Peyer's patch (tissue), 4 donors: ENCODE data around the gene NAV1.

Experiments
- CTCF ChIP-seq, 6 experiments: fragments of 450-650 bp in 4 of 6; fragments of 200-600 bp in 2 of 6; sonication (generic) in 1 of 6; IDR thresholded peaks; one replicate each; pipeline ENCODE4 v1.5.1; 2017 to 2019; ENCODE audit warnings: antibody characterized with exemption in 6 of 6, mild to moderate bottlenecking in 3 of 6, moderate library complexity in 1 of 6
- POLR2A ChIP-seq, 2 donors: fragments of 450-650 bp; IDR thresholded peaks; one replicate each; pipeline ENCODE4 v1.5.1; 2017; ENCODE audit warnings: antibody characterized with exemption in 2 of 2, mild to moderate bottlenecking in 2 of 2, moderate library complexity in 2 of 2

- TF ChIP-seq CTCF (IDR thresholded peaks at IDR 0.05): no peak
- TF ChIP-seq POLR2A (IDR thresholded peaks at IDR 0.05): no peak
Observed at GRCh38 chr1:201489643-201490261, 49.2 kb upstream of the NAV1 start.
